Activated T-cell treated with anti-CD3 and anti-CD28 coated beads, Interleukin-2, amount 50 U/mL, for 72 hours (primary cell): ENCODE measurements around the gene TEF. TPM values are rescaled to one million over a fixed set of nuclear protein-coding genes. Genes with fewer than 3 reads are reported as not detected.

Source experiments
- ATAC-seq, 2 donors: fragments of 150-1000 bp; cut with Tn5 transposase; replicated peaks in 1 of 2; 2 replicates each; pipeline ENCODE4 v1.10.0; 2021; ENCODE audit warnings: moderate library complexity in 2 of 2, mild to moderate bottlenecking in 1 of 2
- DNase-seq, 2 donors: peaks; one replicate each; pipeline ENCODE4 v3.0.0; 2021 to 2022; ENCODE audit warnings: mixed read lengths in 1 of 2
- H3K27ac Mint-ChIP-seq: one replicate; pipeline ENCODE4 v1.8.0; 2022; ENCODE audit warnings: mild to moderate bottlenecking, moderate library complexity, mixed read lengths
- H3K27me3 Mint-ChIP-seq: one replicate; pipeline ENCODE4 v1.8.0; 2022; ENCODE audit warnings: low read depth, mixed read lengths
- H3K36me3 Mint-ChIP-seq, 2 donors: one replicate each; pipeline ENCODE4 v1.8.0; 2022; ENCODE audit warnings: mixed read lengths in 2 of 2, mild to moderate bottlenecking in 1 of 2; ENCODE audit not compliant: insufficient read depth in 2 of 2
- H3K4me1 Mint-ChIP-seq: one replicate; pipeline ENCODE4 v1.8.0; 2022; ENCODE audit warnings: low read depth, mixed read lengths
- H3K4me3 Mint-ChIP-seq, 2 donors: one replicate each; pipeline ENCODE4 v1.8.0; 2022; ENCODE audit warnings: mild to moderate bottlenecking in 2 of 2, mixed read lengths in 2 of 2, moderate library complexity in 2 of 2
- H3K9me3 Mint-ChIP-seq, 2 donors: one replicate each; pipeline ENCODE4 v1.8.0; 2022; ENCODE audit warnings: mixed read lengths in 2 of 2
- total RNA-seq, 2 donors: library from RNA; stranded (reverse); gene quantifications; one replicate each; pipeline ENCODE4 v1.2.3, GENCODE V29; 2022

The TEF gene
- total RNA-seq, 2 donors from 2014 or later: 1.5 to 2.0 TPM

DNA sequence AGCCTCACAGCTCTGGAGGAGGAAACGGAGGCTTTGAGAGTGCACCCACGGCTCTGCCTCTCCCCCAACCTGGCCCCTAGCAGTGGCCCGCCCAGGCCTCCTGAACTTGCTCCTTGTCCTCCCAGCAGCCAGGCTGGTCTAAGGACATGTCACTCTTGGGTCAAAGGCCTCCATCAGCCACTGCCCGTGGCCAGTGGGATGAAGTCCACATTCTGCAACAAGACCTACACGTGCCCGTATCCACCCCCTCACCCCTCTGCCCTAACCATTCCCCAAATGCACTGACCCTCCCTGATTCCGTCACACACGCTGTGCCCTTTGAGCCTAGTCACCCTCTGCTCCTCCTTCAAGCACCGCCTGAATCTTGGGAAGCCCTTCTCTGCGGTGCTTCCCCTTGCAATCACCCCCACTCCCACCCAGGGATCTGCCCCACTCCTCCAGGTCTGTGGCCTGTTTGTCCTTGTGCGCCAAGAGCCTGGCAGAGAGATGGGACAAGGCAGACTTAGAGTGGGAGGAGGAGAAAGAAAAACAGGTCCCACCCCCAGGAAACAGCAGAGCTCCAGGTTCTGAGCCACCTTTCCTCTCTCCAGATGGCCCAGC is 37.5 kb upstream of the TEF start:
- DNase-seq (no peak), ATAC-seq (no peak)
- H3K27me3 Mint-ChIP-seq: no peaks in the 10 kb centered on the region
- no peak overlapping the region for H3K4me3 Mint-ChIP-seq
- H3K4me1 Mint-ChIP-seq: peaks cover 4% of the 10 kb centered on the region
- H3K27ac Mint-ChIP-seq: no peak overlapping the region
- no peaks in the 10 kb centered on the region for H3K9me3 Mint-ChIP-seq
- H3K36me3 Mint-ChIP-seq: peaks cover 0 to 4% of the 10 kb centered on the region in 2 donors

DNA sequence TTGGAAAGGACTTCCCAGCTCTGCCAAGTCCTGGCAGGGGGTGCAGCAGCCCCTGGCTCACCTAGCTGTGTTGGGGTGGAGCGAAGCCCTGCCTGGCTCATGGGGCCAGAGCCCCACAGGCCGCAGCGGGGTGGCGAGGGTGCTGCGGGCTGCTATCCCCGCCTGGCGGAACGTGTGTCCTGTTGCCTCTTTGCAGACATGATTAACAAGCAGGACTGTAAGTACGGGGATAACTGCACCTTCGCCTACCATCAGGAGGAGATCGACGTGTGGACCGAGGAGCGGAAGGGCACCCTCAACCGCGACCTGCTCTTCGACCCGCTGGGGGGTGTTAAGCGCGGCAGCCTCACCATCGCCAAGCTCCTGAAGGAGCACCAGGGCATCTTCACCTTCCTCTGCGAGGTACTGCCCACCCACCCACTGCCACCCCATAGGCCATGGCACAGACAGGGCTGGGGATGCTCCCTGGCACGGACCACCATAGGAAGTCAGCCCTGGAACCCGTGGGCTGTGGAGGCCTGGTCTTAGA is 35.9 kb upstream of the TEF start:
- ATAC-seq (no peak), DNase-seq (no peak)
- Mint-ChIP-seq H3K36me3 (peaks cover 4 to 15% of the 10 kb centered on the region in 2 donors), H3K27me3 (no peaks in the 10 kb centered on the region), H3K4me3 (no peak overlapping the region), H3K4me1 (peaks cover 4% of the 10 kb centered on the region), H3K9me3 (no peaks in the 10 kb centered on the region), H3K27ac (no peak overlapping the region)

DNA sequence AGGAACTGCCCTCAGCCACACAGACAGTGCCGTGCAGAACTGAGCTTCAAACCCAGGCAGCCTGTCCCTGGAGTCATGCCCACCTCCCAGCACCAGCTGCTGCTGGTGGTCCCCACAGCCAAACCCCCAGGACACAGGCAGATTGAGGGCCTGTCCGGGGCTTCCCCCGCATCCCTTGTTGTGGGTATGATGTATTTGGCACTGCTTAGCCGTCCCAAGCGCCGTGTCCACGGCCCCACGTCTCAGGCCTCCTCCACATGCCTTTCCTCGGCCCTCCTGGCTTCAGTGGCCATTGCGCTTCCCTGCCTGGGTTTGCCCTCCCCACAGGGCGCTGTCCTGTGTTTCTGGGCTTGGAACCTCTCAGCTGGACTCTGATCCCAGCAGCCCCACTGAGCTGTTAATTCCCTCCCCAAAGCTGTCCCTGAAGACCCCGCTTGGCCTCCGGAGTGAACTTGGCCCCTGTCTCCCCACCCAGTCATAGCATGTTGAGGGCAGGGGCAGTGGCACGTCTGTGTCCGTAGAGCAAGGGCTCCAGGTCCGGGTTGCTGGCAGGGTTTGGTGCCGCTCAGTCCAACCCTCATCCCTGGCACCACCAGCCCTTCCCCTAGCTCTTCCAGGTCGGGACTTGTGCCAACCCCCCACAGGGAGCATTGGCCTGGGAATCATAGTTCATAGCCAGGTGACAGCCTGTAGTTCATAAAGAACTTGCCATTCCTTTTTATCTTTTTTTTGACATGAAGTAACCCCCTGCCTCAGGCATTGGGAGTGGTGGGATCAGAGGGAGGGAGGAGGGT is 34.5 kb upstream of the TEF start:
- H3K9me3 Mint-ChIP-seq: no peaks in the 10 kb centered on the region
- no peaks in the 10 kb centered on the region for H3K27me3 Mint-ChIP-seq
- no peak overlapping the region for H3K4me3 Mint-ChIP-seq
- no peak overlapping the region for H3K27ac Mint-ChIP-seq
- peaks cover 4 to 18% of the 10 kb centered on the region in 2 donors for H3K36me3 Mint-ChIP-seq
- H3K4me1 Mint-ChIP-seq: no peaks in the 10 kb centered on the region
- no peak for ATAC-seq
- no peak for DNase-seq

DNA sequence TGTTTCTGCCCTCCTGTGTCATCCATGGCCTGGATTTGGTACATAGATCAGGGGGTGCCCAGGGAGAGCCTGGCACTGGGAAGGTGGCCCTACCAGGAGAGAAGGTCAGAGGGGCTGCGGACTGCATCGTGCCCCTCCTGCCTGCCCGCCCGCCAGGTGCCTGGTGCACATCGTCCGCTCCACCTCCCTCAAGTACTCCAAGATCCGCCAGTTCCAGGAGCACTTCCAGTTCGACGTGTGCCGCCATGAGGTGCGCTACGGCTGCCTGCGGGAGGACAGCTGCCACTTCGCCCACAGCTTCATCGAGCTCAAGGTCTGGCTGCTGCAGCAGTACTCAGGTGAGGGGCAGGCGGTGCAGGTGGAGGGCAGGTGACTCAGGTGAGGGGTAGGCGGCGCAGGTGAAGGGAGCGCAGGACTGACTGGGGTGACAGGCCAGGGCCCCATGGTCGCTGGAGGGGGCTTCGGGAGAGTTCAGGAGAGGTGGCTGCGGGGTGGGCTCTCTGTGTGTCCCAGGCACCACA is 32.7 kb upstream of the TEF start:
- ATAC-seq (no peak), DNase-seq (no peak)
- Mint-ChIP-seq H3K4me1 (no peaks in the 10 kb centered on the region), H3K27ac (no peak overlapping the region), H3K4me3 (no peak overlapping the region), H3K9me3 (no peaks in the 10 kb centered on the region), H3K36me3 (peaks cover 4 to 16% of the 10 kb centered on the region in 2 donors), H3K27me3 (no peaks in the 10 kb centered on the region)

DNA sequence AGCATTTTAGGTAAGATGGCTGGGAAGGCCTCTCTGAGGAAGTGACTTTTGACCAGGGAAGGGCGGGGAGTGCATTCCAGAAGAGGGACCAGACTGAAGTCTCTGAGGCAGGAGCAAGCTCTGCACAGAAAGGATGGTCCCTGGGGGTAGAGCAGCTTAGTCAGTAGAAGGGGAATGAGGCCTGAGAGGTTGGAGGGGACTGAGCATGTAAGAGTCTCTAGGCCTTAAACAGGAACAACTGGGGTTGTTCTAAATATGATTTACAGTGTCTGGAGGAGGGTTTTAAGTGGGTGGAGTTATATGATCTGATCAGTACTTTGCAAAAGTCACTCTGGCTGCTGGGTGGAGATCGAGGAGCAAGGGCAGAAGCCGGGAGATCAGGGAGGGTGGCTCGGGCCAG is 31.7 kb upstream of the TEF start:
- Mint-ChIP-seq H3K4me3 (no peak overlapping the region), H3K4me1 (no peaks in the 10 kb centered on the region), H3K36me3 (peaks cover 6 to 15% of the 10 kb centered on the region in 2 donors), H3K27ac (no peak overlapping the region), H3K27me3 (no peaks in the 10 kb centered on the region), H3K9me3 (no peaks in the 10 kb centered on the region)
- DNase-seq: no peak
- ATAC-seq: no peak

DNA sequence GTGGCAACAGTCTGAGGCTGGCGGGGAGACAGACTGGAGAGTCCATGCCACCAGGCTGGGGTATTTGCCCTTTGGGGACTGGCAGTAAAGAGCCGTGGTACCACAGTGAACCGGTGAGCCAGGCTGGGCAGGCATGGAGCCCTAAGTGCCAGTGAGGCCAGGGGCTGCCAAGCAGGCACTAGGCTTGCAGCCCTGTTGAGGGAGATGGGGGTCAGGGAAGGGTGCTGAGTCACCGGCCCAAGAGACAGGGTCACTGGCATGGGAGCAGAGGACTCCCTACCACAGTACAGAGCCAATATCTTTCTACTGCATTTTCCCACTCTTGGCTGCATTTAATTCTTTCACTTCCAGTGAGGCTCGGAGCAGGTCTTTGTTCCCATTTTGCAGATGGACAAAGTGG is 30.7 kb upstream of the TEF start:
- no peak for DNase-seq
- H3K27me3 Mint-ChIP-seq: no peaks in the 10 kb centered on the region
- ATAC-seq: no peak
- no peaks in the 10 kb centered on the region for H3K9me3 Mint-ChIP-seq
- H3K4me3 Mint-ChIP-seq: no peak overlapping the region
- H3K36me3 Mint-ChIP-seq: peaks cover 6 to 15% of the 10 kb centered on the region in 2 donors
- no peak overlapping the region for H3K27ac Mint-ChIP-seq
- no peaks in the 10 kb centered on the region for H3K4me1 Mint-ChIP-seq

DNA sequence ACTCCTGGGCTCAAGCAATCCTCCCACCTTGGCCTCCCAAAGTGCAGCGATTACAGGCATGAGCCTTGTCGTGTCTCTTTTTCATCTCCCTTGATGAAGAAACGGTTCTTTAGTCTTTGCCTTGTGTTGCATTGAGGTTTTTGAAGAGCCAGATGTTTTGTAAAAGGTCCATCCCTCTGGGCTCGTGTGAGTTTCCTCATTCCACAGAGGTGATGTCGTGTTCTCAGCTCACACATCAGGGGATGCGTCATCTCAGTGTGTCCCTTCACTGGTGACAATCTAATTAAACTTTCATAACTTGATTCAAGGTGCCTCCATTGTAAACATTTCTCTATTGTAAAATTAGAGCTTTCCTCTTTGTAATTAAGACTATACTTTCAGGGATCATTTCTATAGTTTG is 29.7 kb upstream of the TEF start:
- Mint-ChIP-seq H3K4me1 (no peaks in the 10 kb centered on the region), H3K36me3 (peaks cover 6 to 15% of the 10 kb centered on the region in 2 donors), H3K27me3 (no peaks in the 10 kb centered on the region), H3K27ac (no peak overlapping the region), H3K9me3 (no peaks in the 10 kb centered on the region), H3K4me3 (no peak overlapping the region)
- ATAC-seq (no peak), DNase-seq (no peak)

DNA sequence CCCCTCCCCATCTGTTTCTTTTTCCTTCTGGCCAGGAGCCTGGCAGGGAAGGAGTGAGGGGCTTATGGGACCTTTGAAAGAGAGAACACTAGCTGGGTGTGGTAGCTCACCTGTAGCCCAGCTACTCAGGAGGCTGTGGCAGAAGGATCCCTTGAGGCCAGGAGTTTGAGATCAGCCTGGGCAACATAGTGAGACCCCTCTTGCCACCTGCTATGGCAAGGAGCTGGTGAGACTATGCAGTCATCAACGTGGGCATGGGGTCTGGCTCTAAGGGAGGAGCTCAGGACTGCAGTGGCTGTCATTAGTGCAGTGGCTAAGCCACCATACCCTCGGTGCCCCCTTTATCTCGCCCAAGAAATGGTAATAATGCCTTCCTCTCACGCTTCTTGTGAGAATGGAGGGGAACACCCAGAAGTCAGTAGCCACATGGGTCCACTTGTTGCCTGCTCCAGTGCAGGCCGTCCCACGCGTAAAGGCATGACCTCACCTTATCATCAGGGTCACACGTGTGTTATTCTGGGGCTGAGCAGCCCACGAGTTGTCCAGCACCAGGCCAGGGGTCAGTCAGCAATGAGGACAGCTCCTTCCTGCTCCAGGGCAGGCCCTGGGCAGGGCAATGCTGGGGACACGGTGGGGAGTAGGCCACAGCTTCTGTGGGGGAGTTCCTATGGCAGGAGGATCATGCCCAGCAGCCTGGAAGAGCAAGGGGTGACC is 27.7 kb upstream of the TEF start:
- no peaks in the 10 kb centered on the region for H3K4me1 Mint-ChIP-seq
- DNase-seq (no peak), ATAC-seq (no peak)
- no peak overlapping the region for H3K27ac Mint-ChIP-seq
- H3K9me3 Mint-ChIP-seq: no peaks in the 10 kb centered on the region
- no peaks in the 10 kb centered on the region for H3K27me3 Mint-ChIP-seq
- no peak overlapping the region for H3K4me3 Mint-ChIP-seq
- H3K36me3 Mint-ChIP-seq: peaks cover 6 to 15% of the 10 kb centered on the region in 2 donors

DNA sequence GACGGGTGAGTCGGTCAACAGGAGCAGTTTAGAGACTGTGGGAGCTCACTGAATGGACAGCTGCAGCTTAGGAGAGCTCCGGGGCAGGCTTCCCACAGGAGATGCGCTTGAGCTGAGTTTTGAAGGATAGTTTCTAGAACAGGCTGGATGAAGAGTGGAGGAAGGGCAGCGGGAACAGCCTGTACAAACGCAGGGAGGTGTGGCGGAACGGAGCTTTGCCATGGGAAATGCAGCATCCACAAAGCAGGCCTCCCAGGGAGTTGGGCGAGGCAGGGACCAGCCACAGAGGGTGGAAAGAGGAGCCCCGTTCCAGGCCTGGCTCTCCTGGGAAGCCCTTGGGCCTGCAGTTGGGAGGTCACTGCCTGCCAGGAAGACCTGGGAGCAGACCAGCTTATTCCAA is 26.8 kb upstream of the TEF start:
- no peaks in the 10 kb centered on the region for H3K4me1 Mint-ChIP-seq
- no peaks in the 10 kb centered on the region for H3K9me3 Mint-ChIP-seq
- no peak overlapping the region for H3K4me3 Mint-ChIP-seq
- ATAC-seq (no peak), DNase-seq (no peak)
- H3K36me3 Mint-ChIP-seq: peaks cover 6 to 11% of the 10 kb centered on the region in 2 donors
- H3K27me3 Mint-ChIP-seq: no peaks in the 10 kb centered on the region
- H3K27ac Mint-ChIP-seq: no peak overlapping the region

DNA sequence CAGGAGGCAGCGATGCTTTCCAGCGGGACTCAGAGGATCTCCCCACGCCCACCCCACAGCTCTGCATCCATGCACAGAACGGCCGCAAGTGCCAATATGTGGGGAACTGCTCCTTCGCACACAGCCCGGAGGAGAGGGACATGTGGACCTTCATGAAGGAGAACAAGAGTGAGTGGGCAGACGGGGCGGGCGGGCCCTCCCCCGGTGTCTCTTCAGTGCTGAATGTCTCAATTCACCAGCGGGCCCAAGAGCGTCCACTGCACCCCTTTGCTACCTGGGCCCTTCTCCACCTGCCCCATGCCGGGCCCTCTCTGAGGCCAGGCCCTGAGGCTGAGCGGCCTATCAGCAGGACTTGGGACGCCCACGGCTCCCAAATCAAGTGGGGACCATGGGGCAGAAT is 25.8 kb upstream of the TEF start:
- Mint-ChIP-seq H3K27ac (no peak overlapping the region), H3K36me3 (peaks cover 2 to 4% of the 10 kb centered on the region in 2 donors), H3K4me3 (no peak overlapping the region), H3K9me3 (no peaks in the 10 kb centered on the region), H3K27me3 (no peaks in the 10 kb centered on the region), H3K4me1 (no peaks in the 10 kb centered on the region)
- DNase-seq (no peak), ATAC-seq (no peak)

DNA sequence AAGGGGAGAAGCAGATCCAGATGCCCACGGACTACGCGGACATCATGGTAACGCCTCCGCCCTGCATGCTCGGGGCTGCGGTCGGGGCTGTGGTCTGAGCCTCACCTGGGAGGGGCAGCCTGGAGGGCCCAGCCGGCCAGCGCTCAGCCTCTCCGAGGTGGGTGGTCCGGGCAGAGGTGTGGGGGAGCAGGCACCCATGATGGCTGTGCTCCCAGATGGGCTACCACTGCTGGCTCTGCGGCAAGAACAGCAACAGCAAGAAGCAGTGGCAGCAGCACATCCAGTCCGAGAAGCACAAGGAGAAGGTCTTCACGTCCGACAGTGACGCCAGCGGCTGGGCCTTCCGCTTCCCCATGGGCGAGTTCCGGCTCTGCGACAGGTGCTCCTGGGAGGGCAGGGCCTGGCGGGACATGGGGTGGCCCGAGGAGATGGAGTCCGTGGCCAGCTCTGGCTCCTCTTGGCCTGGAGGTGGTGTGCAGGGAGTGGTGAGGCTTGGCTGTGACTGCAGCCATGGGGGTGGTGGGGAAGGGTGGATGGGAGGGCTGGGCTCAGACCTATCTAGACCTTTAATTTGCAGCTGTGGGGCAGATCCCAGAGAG is 25.2 kb upstream of the TEF start:
- DNase-seq: no peak
- H3K4me1 Mint-ChIP-seq: no peaks in the 10 kb centered on the region
- no peak for ATAC-seq
- peaks cover 2 to 4% of the 10 kb centered on the region in 2 donors for H3K36me3 Mint-ChIP-seq
- H3K4me3 Mint-ChIP-seq: no peak overlapping the region
- no peaks in the 10 kb centered on the region for H3K27me3 Mint-ChIP-seq
- no peak overlapping the region for H3K27ac Mint-ChIP-seq
- H3K9me3 Mint-ChIP-seq: no peaks in the 10 kb centered on the region

DNA sequence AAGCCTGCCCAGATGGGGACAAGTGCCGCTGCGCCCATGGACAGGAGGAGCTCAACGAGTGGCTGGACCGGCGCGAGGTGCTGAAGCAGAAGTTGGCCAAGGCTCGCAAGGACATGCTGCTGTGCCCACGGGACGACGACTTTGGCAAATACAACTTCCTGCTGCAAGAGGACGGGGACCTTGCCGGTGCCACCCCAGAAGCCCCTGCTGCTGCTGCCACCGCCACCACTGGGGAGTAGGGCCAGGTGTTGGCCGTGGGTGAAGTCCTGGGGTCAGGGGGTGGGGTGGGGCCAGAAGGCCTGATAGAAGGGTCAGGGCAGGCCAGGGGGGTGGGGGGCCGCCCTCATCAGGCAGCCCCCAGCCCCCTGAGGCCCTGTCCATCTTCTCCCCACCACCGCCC is 24.6 kb upstream of the TEF start:
- ATAC-seq (no peak), DNase-seq (no peak)
- no peak overlapping the region for H3K27ac Mint-ChIP-seq
- no peaks in the 10 kb centered on the region for H3K27me3 Mint-ChIP-seq
- H3K4me1 Mint-ChIP-seq: no peaks in the 10 kb centered on the region
- H3K36me3 Mint-ChIP-seq: peaks cover 2% of the 10 kb centered on the region in 2 donors
- H3K9me3 Mint-ChIP-seq: no peaks in the 10 kb centered on the region
- H3K4me3 Mint-ChIP-seq: no peak overlapping the region

DNA sequence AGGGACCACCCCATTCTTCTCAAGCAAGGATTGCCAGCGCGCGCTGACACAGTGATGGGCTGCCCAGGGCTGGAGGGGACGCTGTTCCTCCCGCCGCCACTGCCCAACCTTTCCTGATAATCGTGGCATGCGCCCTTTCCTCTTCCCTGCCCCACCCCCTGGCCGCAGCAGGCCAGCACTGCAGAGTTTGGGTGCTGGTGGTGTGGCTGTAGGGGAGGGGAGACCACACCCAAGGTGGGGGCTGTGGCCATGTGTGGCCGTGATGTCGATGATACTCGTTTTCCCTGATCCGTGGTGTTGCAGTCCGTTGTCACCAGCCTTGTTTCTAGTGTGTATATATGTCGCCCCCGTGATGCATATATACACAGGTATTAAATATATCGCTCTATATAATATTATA is 22.8 kb upstream of the TEF start:
- Mint-ChIP-seq H3K27ac (no peak overlapping the region), H3K9me3 (no peaks in the 10 kb centered on the region), H3K4me3 (no peak overlapping the region), H3K36me3 (peaks cover 1 to 2% of the 10 kb centered on the region in 2 donors), H3K4me1 (no peaks in the 10 kb centered on the region), H3K27me3 (no peaks in the 10 kb centered on the region)
- DNase-seq: no peak
- ATAC-seq: no peak
